Astrocyte of the spinal cord (primary cell): ENCODE measurements around the gene ACSL5.
A peak's percentile ranks its signal among the peaks of the same experiment; 100 is the strongest.

Source experiments
- DNase-seq: peaks from one replicate; pipeline ENCODE4 v3.0.0; 2011; ENCODE audit warnings: low read depth, low spot score
- H3K4me3 ChIP-seq: 2 replicates; pipeline ENCODE4 v1.5.1; 2011; ENCODE audit warnings: low read depth, mild to moderate bottlenecking, low read length, moderate library complexity
- CTCF ChIP-seq: IDR thresholded peaks from 2 replicates; pipeline ENCODE4 v1.5.1; 2012; ENCODE audit warnings: low read depth, mild to moderate bottlenecking, low read length, inconsistent platforms
- in situ Hi-C: cut with HindIII; loops from 2 replicates; pipeline ENCODE4 v1.10.0; 2017; ENCODE audit warnings: low sequenced_read_pairs

The ACSL5 gene

GRCh38 chr10:112359606-112360307 lies 14.2 kb upstream of the ACSL5 start:
- H3K4me3 ChIP-seq = no peak overlapping the region
- no peak for TF ChIP-seq CTCF
- in situ Hi-C loops = no loop called here
- no peak for DNase-seq

GRCh38 chr10:112360308-112361270 lies 13.3 kb upstream of the ACSL5 start:
- H3K4me3 ChIP-seq = no peak overlapping the region
- peak; percentile 14 for DNase-seq
- in situ Hi-C loops = no loop called here

DNA sequence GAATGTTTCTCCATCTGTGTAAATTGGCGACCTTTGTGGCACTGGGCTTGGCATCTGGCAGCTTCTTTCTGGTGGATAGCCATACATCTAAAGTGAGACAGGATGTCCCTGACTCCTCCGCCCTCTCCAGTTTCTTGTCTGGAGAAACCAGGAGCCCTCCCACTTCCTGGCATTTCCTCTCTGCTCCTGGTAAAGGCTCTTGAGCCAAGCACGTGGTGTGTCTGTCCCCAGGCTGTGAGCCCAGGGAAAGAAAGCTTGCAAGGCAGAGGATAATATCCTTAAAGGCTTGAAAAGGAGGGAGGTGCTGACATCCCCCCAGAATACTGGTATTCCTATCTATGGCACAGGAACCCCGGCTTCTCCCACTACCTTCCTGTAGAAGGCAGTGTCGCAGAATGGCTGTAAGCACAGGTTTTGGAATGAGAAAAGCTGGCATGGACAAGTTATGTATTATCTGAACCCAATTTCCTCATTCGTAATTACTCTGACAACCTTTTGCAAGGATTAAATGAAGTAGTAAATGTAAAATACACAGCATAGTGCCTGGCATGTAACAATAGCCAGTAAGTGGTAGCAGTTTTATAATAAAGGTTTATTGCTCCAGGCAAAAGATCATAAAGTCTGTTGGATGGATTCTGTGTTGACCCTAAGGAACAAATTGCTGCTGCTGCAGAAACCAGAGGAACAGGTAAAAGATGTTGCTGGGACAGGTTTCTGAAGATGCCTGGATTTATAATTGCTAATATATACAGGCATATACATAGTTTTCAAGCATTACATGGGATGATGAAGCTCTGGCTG lies 11.8 kb upstream of the ACSL5 start:
- in situ Hi-C loops = no loop called here
- no peak overlapping the region for H3K4me3 ChIP-seq
- no peak for TF ChIP-seq CTCF
- DNase-seq = peak; percentile 4

More at GRCh38 chr10:112360308-112361270, 13.3 kb upstream of the ACSL5 start:
- TF ChIP-seq CTCF = no peak

GRCh38 chr10:112362833-112363232 lies 11.1 kb upstream of the ACSL5 start:
- in situ Hi-C loops = no loop called here
- no peak for TF ChIP-seq CTCF
- no peak for DNase-seq
- H3K4me3 ChIP-seq = no peak overlapping the region

GRCh38 chr10:112363696-112364688 lies 9.9 kb upstream of the ACSL5 start:
- no peak for DNase-seq
- H3K4me3 ChIP-seq = no peak overlapping the region
- TF ChIP-seq CTCF = no peak
- in situ Hi-C loops = no loop called here
